Keratinocyte (primary cell): ENCODE results near the gene CCNY. TPM values are rescaled to one million over a fixed set of nuclear protein-coding genes. Genes with fewer than 3 reads are reported as not detected.

Experiments
- DNase-seq: peaks from one replicate; pipeline ENCODE4 v3.0.0-alpha.2; 2011; ENCODE audit warnings: low read depth, missing footprints, low spot score
- FAIRE-seq: peaks from 2 replicates; lab custom pipeline; 2011; peaks lifted over from hg19 to GRCh38; lab: Jason Lieb, UNC
- H2AFZ ChIP-seq: 2 replicates; pipeline ENCODE4 v1.6.0; 2012; ENCODE audit warnings: low read length, control low read depth, inconsistent platforms; ENCODE audit not compliant: control insufficient read depth
- H3K27ac ChIP-seq: 2 replicates; pipeline ENCODE4 v1.5.1; 2011; ENCODE audit warnings: low read length; ENCODE audit not compliant: control insufficient read depth, insufficient read depth
- H3K27me3 ChIP-seq: 3 replicates; pipeline ENCODE4 v1.6.0; 2011; ENCODE audit warnings: low read length; ENCODE audit not compliant: control insufficient read depth, insufficient read depth; ENCODE audit errors: extremely low read depth
- H3K36me3 ChIP-seq, 2 experiments: 2 replicates in 1 of 2; 3 replicates in 1 of 2; pipeline ENCODE4 v1.5.1; 2011; ENCODE audit warnings: low read length in 2 of 2, mild to moderate bottlenecking in 1 of 2; ENCODE audit not compliant: control insufficient read depth in 2 of 2, insufficient read depth in 2 of 2; ENCODE audit errors: extremely low read depth in 1 of 2
- H3K4me1 ChIP-seq: 3 replicates; pipeline ENCODE4 v1.5.1; 2011; ENCODE audit warnings: low read length; ENCODE audit not compliant: control insufficient read depth, insufficient read depth; ENCODE audit errors: extremely low read depth
- H3K4me2 ChIP-seq: 3 replicates; pipeline ENCODE4 v1.6.0; 2011; ENCODE audit warnings: low read depth, low read length; ENCODE audit not compliant: control insufficient read depth, insufficient read depth; ENCODE audit errors: extremely low read depth
- H3K4me3 ChIP-seq, 3 experiments: fragments of 200-600 bp in 1 of 3; sonication (generic) in 1 of 3; 2 replicates in 2 of 3; 3 replicates in 1 of 3; pipeline ENCODE4 v1.5.1; 2011 to 2016; ENCODE audit warnings: low read length in 3 of 3, mild to moderate bottlenecking in 3 of 3, control low read depth in 2 of 3, inconsistent platforms in 1 of 3, low read depth in 1 of 3, mixed read lengths in 1 of 3, mixed run types in 1 of 3, moderate library complexity in 1 of 3; ENCODE audit not compliant: control insufficient read depth in 2 of 3, insufficient read depth in 2 of 3; ENCODE audit errors: extremely low read depth in 1 of 3
- H3K79me2 ChIP-seq: 2 replicates; pipeline ENCODE4 v1.6.0; 2012; ENCODE audit warnings: low read length; ENCODE audit not compliant: control insufficient read depth, insufficient read depth
- H3K9ac ChIP-seq: 3 replicates; pipeline ENCODE4 v1.6.0; 2011; ENCODE audit warnings: low read length; ENCODE audit not compliant: control insufficient read depth, insufficient read depth; ENCODE audit errors: extremely low read depth
- H3K9me1 ChIP-seq: 3 replicates; pipeline ENCODE4 v1.6.0; 2011; ENCODE audit warnings: low read length; ENCODE audit not compliant: control insufficient read depth, insufficient read depth; ENCODE audit errors: extremely low read depth
- H3K9me3 ChIP-seq: 2 replicates; pipeline ENCODE4 v1.5.1; 2012; ENCODE audit warnings: low read depth, low read length; ENCODE audit not compliant: control insufficient read depth
- H4K20me1 ChIP-seq: 3 replicates; pipeline ENCODE4 v1.6.0; 2011; ENCODE audit warnings: low read length; ENCODE audit not compliant: control insufficient read depth, insufficient read depth; ENCODE audit errors: extremely low read depth
- EZH2 ChIP-seq: IDR thresholded peaks from one replicate; pipeline ENCODE4 v1.6.1; 2012; ENCODE audit warnings: inconsistent platforms, mild to moderate bottlenecking, low read length, moderate library complexity
- dilution Hi-C: fragments of 300-500 bp; cut with MboI; formaldehyde crosslinking; loops from one replicate; pipeline ENCODE4 v1.7.0; 2020; ENCODE audit warnings: low sequenced_read_pairs; ENCODE audit not compliant: extremely low pct_ligation_motif_present
- polyA plus RNA-seq, 5 experiments: library from polyadenylated mRNA; depleted of rRNA in 3 of 5; stranded (reverse) in 3 of 5; stranded (forward) in 1 of 5; unstranded in 1 of 5; fragments of >200 nt; gene quantifications; 1 replicate in 1 of 5; 2 replicates in 3 of 5; 3 replicates in 1 of 5; pipeline versions ENCODE4 v1.2.1 to v1.2.3, GENCODE V29; 2011 to 2012; ENCODE audit warnings: missing spikeins in 2 of 5, low read depth in 1 of 5, low replicate concordance in 1 of 5
- TF ChIP-seq, protein P1 (sequence below), 3 experiments: IDR thresholded peaks in 1 of 3; conservative IDR thresholded peaks in 1 of 3; optimal IDR thresholded peaks in 1 of 3; 2 replicates in 2 of 3; 3 replicates in 1 of 3; pipeline versions ENCODE3 to v1.5.1; 2011; ENCODE audit warnings: low read length in 3 of 3, mild to moderate bottlenecking in 3 of 3, moderate library complexity in 2 of 3, control low read depth in 1 of 3, inconsistent platforms in 1 of 3; ENCODE audit not compliant: insufficient read depth in 2 of 3; ENCODE audit errors: extremely low read depth in 1 of 3

The CCNY gene
- polyA plus RNA-seq, 1 donor (not counting 4 experiments of a cell fraction or from before 2014, with no cell fraction given) = 58.9 TPM

DNA sequence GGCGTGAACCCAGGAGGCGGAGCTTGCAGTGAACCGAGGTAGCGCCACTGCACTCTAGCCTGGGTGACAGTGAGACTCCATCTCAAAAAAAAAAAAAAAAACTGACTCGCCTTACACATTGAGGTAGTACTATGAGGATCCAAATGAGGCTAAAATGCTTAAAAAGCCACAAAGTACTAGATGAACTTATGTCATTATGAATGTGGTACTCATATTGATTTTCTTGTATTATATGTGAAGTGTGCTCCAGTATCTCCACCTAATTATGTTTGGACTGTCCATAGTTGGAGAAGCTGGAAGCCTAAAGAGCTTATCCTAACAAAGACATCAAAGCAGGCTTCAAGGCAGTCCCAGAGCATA lies 9.1 kb downstream of the CCNY start:
- H3K4me1 ChIP-seq = peaks cover 3% of the 10 kb centered on the region
- peaks cover 91% of the 10 kb centered on the region for H3K79me2 ChIP-seq
- peaks cover 11% of the 10 kb centered on the region for H3K9me1 ChIP-seq
- dilution Hi-C loops = no loop called here
- no peak overlapping the region for H2AFZ ChIP-seq
- H3K9ac ChIP-seq = no peak overlapping the region
- H3K4me3 ChIP-seq = no peak overlapping the region
- no peaks in the 10 kb centered on the region for H3K27me3 ChIP-seq
- H3K36me3 ChIP-seq = peaks cover 0 to 2% of the 10 kb centered on the region in 2 experiments
- no peaks in the 10 kb centered on the region for H3K9me3 ChIP-seq
- TF ChIP-seq EZH2 = no peak
- TF ChIP-seq, protein P1, sequence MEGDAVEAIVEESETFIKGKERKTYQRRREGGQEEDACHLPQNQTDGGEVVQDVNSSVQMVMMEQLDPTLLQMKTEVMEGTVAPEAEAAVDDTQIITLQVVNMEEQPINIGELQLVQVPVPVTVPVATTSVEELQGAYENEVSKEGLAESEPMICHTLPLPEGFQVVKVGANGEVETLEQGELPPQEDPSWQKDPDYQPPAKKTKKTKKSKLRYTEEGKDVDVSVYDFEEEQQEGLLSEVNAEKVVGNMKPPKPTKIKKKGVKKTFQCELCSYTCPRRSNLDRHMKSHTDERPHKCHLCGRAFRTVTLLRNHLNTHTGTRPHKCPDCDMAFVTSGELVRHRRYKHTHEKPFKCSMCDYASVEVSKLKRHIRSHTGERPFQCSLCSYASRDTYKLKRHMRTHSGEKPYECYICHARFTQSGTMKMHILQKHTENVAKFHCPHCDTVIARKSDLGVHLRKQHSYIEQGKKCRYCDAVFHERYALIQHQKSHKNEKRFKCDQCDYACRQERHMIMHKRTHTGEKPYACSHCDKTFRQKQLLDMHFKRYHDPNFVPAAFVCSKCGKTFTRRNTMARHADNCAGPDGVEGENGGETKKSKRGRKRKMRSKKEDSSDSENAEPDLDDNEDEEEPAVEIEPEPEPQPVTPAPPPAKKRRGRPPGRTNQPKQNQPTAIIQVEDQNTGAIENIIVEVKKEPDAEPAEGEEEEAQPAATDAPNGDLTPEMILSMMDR (optimal IDR thresholded peaks at IDR 0.05 in 1 of 3, IDR thresholded peaks at IDR 0.05 in 1 of 3, conservative IDR thresholded peaks at IDR 0.05 in 1 of 3; ENCODE audit: extremely low read depth in 1 of 3, insufficient read depth in 2 of 3, low read length in 3 of 3) = no peak
- H4K20me1 ChIP-seq = peaks cover 20% of the 10 kb centered on the region
- DNase-seq = no peak
- no peak overlapping the region for H3K27ac ChIP-seq
- no peak for FAIRE-seq
- no peak overlapping the region for H3K4me2 ChIP-seq

DNA sequence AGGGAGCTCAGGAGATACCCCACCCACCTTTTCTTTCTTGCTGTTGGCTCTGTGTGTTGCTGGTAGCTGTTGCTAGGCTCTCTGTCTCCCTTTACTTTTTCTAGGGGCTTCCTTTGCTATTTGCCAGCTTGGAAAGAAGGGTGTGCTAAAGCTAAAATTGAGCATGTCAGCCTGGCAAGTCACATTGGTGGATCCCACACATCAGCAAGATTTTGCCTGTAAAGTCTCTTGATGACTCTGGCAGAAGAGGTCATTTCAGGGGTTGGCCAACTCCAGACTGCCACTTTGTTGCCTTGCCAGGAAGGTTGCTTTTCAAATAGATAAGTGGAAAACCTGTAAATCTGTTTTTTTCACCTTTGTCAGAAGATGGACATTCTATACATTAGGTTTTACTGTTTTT lies 9.9 kb downstream of the CCNY start:
- H4K20me1 ChIP-seq = peaks cover 20% of the 10 kb centered on the region
- H3K4me1 ChIP-seq = no peaks in the 10 kb centered on the region
- DNase-seq = no peak
- H2AFZ ChIP-seq = no peak overlapping the region
- no peaks in the 10 kb centered on the region for H3K27me3 ChIP-seq
- dilution Hi-C loops = no loop called here
- TF ChIP-seq, protein P1 (optimal IDR thresholded peaks at IDR 0.05 in 1 of 3, IDR thresholded peaks at IDR 0.05 in 1 of 3, conservative IDR thresholded peaks at IDR 0.05 in 1 of 3; ENCODE audit: extremely low read depth in 1 of 3, insufficient read depth in 2 of 3, low read length in 3 of 3) = no peak
- TF ChIP-seq EZH2 = no peak
- FAIRE-seq = no peak
- H3K9me3 ChIP-seq = no peaks in the 10 kb centered on the region
- H3K9me1 ChIP-seq = peaks cover 6% of the 10 kb centered on the region
- no peak overlapping the region for H3K4me3 ChIP-seq
- H3K27ac ChIP-seq = no peak overlapping the region
- H3K79me2 ChIP-seq = peaks cover 92% of the 10 kb centered on the region
- no peak overlapping the region for H3K4me2 ChIP-seq
- no peak overlapping the region for H3K9ac ChIP-seq
- peaks cover 0 to 2% of the 10 kb centered on the region in 2 experiments for H3K36me3 ChIP-seq
